ENCODE results near the gene DLX1. TPM values are rescaled to one million over a fixed set of nuclear protein-coding genes. Genes with fewer than 3 reads are reported as not detected.

The DLX1 gene
- total and polyA plus RNA-seq, 4 donors = not detected

GRCh38 chr2:172109256-172109987, 24.1 kb downstream of the DLX1 start:
- Histone ChIP-seq H3K9ac (ENCODE audit: low read depth in 1 of 2, low read length in 2 of 2) (no peak overlapping the region), H3K9me3 (ENCODE audit: control insufficient read depth in 4 of 4, low read length in 3 of 4) (no peaks in the 10 kb centered on the region), H3K27me3 (ENCODE audit: control insufficient read depth in 4 of 4, insufficient read depth in 4 of 4, low read length in 3 of 4) (peaks cover 0 to 28% (median 8%) of the 10 kb centered on the region in 4 donors), H3K36me3 (ENCODE audit: control insufficient read depth in 4 of 4, insufficient read depth in 3 of 4, low read depth in 1 of 4, low read length in 3 of 4) (no peaks in the 10 kb centered on the region), H3K4me3 (ENCODE audit: low read depth in 1 of 3, low read length in 3 of 3) (no peak overlapping the region), H3K4me1 (ENCODE audit: control insufficient read depth in 4 of 4, insufficient read depth in 4 of 4, low read length in 3 of 4) (peaks cover 9 to 15% (median 14%) of the 10 kb centered on the region in 4 donors), H3K27ac (ENCODE audit: low read depth in 1 of 2, low read length in 2 of 2) (no peak overlapping the region)
- no peak for DNase-seq (ENCODE audit: low spot score)
- TF ChIP-seq NR2F2 (IDR thresholded peaks at IDR 0.05) = no peak
- no peak for TF ChIP-seq FOXA1 (IDR thresholded peaks at IDR 0.05)
- no peak for TF ChIP-seq MAX (IDR thresholded peaks at IDR 0.05)
- TF ChIP-seq SP1 (IDR thresholded peaks at IDR 0.05) = no peak
- TF ChIP-seq, protein P1, sequence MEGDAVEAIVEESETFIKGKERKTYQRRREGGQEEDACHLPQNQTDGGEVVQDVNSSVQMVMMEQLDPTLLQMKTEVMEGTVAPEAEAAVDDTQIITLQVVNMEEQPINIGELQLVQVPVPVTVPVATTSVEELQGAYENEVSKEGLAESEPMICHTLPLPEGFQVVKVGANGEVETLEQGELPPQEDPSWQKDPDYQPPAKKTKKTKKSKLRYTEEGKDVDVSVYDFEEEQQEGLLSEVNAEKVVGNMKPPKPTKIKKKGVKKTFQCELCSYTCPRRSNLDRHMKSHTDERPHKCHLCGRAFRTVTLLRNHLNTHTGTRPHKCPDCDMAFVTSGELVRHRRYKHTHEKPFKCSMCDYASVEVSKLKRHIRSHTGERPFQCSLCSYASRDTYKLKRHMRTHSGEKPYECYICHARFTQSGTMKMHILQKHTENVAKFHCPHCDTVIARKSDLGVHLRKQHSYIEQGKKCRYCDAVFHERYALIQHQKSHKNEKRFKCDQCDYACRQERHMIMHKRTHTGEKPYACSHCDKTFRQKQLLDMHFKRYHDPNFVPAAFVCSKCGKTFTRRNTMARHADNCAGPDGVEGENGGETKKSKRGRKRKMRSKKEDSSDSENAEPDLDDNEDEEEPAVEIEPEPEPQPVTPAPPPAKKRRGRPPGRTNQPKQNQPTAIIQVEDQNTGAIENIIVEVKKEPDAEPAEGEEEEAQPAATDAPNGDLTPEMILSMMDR (IDR thresholded peaks at IDR 0.05; ENCODE audit: low read depth, low read length, missing input control) = no peak
- TF ChIP-seq FOXA2 (IDR thresholded peaks at IDR 0.05) = no peak
- no peak for TF ChIP-seq ZBTB33 (IDR thresholded peaks at IDR 0.05)
- no peak for TF ChIP-seq HNF4A (conservative IDR thresholded peaks at IDR 0.05)
- TF ChIP-seq GABPA (IDR thresholded peaks at IDR 0.05 in 1 of 2, conservative IDR thresholded peaks at IDR 0.05 in 1 of 2) = no peak
- TF ChIP-seq ATF3 (IDR thresholded peaks at IDR 0.05) = no peak
- no peak for TF ChIP-seq RXRA (IDR thresholded peaks at IDR 0.05)
- no peak for TF ChIP-seq HNF4G (IDR thresholded peaks at IDR 0.05)
- no peak for TF ChIP-seq RAD21 (IDR thresholded peaks at IDR 0.05)
- 29% methylated on average over 29 of the region's 29 CpGs for WGBS

GRCh38 chr2:172109988-172110811, 24.9 kb downstream of the DLX1 start:
- Histone ChIP-seq H3K36me3 (ENCODE audit: control insufficient read depth in 4 of 4, insufficient read depth in 3 of 4, low read depth in 1 of 4, low read length in 3 of 4) (no peaks in the 10 kb centered on the region), H3K9ac (ENCODE audit: low read depth in 1 of 2, low read length in 2 of 2) (no peak overlapping the region), H3K4me3 (ENCODE audit: low read depth in 1 of 3, low read length in 3 of 3) (no peak overlapping the region), H3K27me3 (ENCODE audit: control insufficient read depth in 4 of 4, insufficient read depth in 4 of 4, low read length in 3 of 4) (peaks cover 0 to 28% (median 8%) of the 10 kb centered on the region in 4 donors), H3K27ac (ENCODE audit: low read depth in 1 of 2, low read length in 2 of 2) (no peak overlapping the region), H3K9me3 (ENCODE audit: control insufficient read depth in 4 of 4, low read length in 3 of 4) (no peaks in the 10 kb centered on the region), H3K4me1 (ENCODE audit: control insufficient read depth in 4 of 4, insufficient read depth in 4 of 4, low read length in 3 of 4) (peaks cover 9 to 15% (median 14%) of the 10 kb centered on the region in 4 donors)
- no peak for TF ChIP-seq NR2F2 (IDR thresholded peaks at IDR 0.05)
- TF ChIP-seq YY1 (IDR thresholded peaks at IDR 0.05) = no peak
- no peak for TF ChIP-seq GABPA (IDR thresholded peaks at IDR 0.05 in 1 of 2, conservative IDR thresholded peaks at IDR 0.05 in 1 of 2)
- TF ChIP-seq FOXA2 (IDR thresholded peaks at IDR 0.05) = no peak
- TF ChIP-seq HNF4A (conservative IDR thresholded peaks at IDR 0.05) = peak in 1 of 2 donors; percentile 17
- no peak for TF ChIP-seq RAD21 (IDR thresholded peaks at IDR 0.05)
- WGBS = 48% methylated on average over 31 of the region's 31 CpGs
- no peak for DNase-seq (ENCODE audit: low spot score)
